Uterus (tissue), 2 donors: ENCODE data around the gene PREX1.

ENCODE experiments used
- CTCF ChIP-seq, 4 experiments: fragments of 200-600 bp in 2 of 4; fragments of 450-650 bp in 2 of 4; sonication (generic) in 2 of 4; IDR thresholded peaks; one replicate each; pipeline ENCODE4 v1.5.1; 2016 to 2019; ENCODE audit warnings: antibody characterized with exemption in 4 of 4, mild to moderate bottlenecking in 2 of 4, moderate library complexity in 1 of 4
- POLR2A ChIP-seq, 2 donors: fragments of 450-650 bp; IDR thresholded peaks; one replicate each; pipeline ENCODE4 v1.6.1; 2016; ENCODE audit warnings: antibody characterized with exemption in 2 of 2, mild to moderate bottlenecking in 1 of 2, moderate library complexity in 1 of 2

- TF ChIP-seq CTCF (IDR thresholded peaks at IDR 0.05) = no peak
- TF ChIP-seq POLR2A (IDR thresholded peaks at IDR 0.05) = no peak
Measured at GRCh38 chr20:48716086-48716485, 111.7 kb downstream of the PREX1 start.
